Muscle layer of duodenum (tissue), 2 donors: ENCODE results near the gene KCNK7.

Source experiments
- H3K27ac ChIP-seq: one replicate; pipeline ENCODE4 v1.7.0; 2013; ENCODE audit warnings: mild to moderate bottlenecking, low read length
- H3K27me3 ChIP-seq: one replicate; pipeline ENCODE4 v1.7.0; 2013; ENCODE audit warnings: low read depth, mild to moderate bottlenecking, control low read depth, low read length
- H3K36me3 ChIP-seq, 2 donors: one replicate each; pipeline ENCODE4 v1.7.0; 2013; ENCODE audit warnings: low read length in 2 of 2, control low read depth in 1 of 2, mild to moderate bottlenecking in 1 of 2; ENCODE audit not compliant: insufficient read depth in 2 of 2, control insufficient read depth in 1 of 2
- H3K4me1 ChIP-seq, 2 donors: one replicate each; pipeline ENCODE4 v1.7.0; 2013; ENCODE audit warnings: low read length in 2 of 2, mild to moderate bottlenecking in 2 of 2, control low read depth in 1 of 2, moderate library complexity in 1 of 2; ENCODE audit not compliant: insufficient read depth in 2 of 2, control insufficient read depth in 1 of 2
- H3K4me3 ChIP-seq, 2 donors: one replicate each; pipeline ENCODE4 v1.7.0; 2013; ENCODE audit warnings: low read length in 2 of 2, low read depth in 1 of 2, mild to moderate bottlenecking in 1 of 2
- H3K9me3 ChIP-seq, 2 donors: one replicate each; pipeline ENCODE4 v1.7.0; 2013; ENCODE audit warnings: low read length in 2 of 2, control low read depth in 1 of 2, mild to moderate bottlenecking in 1 of 2; ENCODE audit not compliant: control insufficient read depth in 1 of 2
- donor health status: healthy.

The KCNK7 gene

DNA sequence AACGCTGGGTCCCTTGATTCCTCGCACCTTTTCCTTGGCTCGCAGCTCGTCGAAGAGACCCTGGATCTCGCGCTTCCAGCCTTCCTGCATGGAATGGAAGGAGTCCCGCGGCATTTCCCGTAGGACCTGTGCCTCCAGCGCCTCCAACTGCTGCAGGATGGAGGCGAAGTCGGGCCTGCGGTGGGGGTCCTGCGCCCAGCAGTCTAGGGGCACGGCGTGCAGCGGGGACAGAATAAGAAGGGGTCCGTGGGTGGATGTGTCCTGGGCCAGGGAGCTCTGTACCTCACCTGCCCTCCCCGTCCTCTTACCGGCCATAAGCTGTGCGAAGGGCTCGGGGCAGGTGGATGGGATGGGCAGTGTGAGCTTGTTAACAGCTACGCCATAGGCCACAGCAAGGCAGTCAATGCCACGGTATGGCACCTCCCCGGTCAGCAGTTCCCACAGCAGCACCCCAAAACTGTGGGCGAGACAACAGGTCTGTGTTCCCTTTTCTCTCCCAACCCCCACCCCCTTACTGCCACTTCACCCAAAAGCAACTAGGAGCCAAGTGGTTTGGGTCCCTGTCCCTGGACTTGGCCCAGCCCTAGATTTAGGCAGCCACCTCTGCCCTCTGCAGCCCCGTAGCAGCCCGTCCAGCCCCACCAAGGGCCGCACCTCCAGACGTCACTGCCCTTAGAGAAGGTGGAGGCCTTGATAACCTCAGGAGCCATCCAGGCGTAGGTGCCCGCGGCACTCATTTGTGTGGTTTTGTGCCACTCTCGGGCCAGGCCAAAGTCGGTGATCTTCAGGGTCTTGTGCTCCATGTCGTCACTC is 12.2 kb upstream of the KCNK7 start:
- Histone ChIP-seq H3K36me3 (peaks cover 35 to 44% of the 10 kb centered on the region in 2 donors), H3K4me1 (peaks cover 9 to 57% of the 10 kb centered on the region in 2 donors), H3K27ac (no peak overlapping the region)

DNA sequence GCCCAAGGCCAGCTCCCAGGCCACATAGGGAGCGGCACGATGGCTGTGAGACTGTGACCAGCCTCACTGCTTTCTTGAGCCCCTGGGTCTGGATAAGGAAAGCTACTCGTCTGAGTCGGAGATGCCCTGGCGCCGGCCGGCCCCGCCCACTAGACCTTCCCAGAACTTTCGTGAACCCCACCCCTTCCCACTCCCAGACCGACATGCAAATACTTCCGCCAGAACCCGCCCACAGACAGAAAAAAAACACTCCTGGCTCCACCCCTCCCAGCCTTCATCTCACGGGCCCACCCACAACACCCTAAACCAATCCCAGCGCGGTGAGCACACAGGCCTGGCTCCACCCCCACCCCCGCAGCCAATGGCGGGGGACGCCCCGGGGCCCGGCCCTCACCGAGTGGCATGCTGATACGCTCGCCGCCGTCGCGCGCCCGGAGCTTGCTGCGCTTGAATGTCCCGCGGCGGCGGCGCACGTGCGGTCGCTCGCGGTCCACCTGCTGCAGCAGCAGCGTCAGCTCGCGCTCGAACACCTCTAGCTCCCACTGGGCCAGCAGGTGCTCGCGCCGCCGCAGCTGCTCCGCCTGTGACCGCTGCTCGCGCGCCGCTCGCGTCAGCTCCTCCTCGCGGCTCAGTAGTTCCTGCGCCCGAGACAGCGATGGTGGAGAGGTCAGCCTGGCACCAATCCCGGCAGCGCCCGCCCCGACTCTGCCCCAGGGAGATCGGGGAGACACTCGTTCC is 11.4 kb upstream of the KCNK7 start:
- peaks cover 9 to 49% of the 10 kb centered on the region in 2 donors for H3K4me1 ChIP-seq
- no peaks in the 10 kb centered on the region for H3K9me3 ChIP-seq
- peaks cover 35 to 47% of the 10 kb centered on the region in 2 donors for H3K36me3 ChIP-seq
- peak overlapping the region; percentile 67 for H3K27ac ChIP-seq
- peak overlapping the region in 1 of 2 donors; percentile 61 for H3K4me3 ChIP-seq
- H3K27me3 ChIP-seq, result no peaks in the 10 kb centered on the region

More for the DNA sequence above, 12.2 kb upstream of the KCNK7 start:
- Histone ChIP-seq H3K27me3 (no peaks in the 10 kb centered on the region), H3K9me3 (no peaks in the 10 kb centered on the region), H3K4me3 (peak overlapping the region in 1 of 2 donors; percentile 61)

DNA sequence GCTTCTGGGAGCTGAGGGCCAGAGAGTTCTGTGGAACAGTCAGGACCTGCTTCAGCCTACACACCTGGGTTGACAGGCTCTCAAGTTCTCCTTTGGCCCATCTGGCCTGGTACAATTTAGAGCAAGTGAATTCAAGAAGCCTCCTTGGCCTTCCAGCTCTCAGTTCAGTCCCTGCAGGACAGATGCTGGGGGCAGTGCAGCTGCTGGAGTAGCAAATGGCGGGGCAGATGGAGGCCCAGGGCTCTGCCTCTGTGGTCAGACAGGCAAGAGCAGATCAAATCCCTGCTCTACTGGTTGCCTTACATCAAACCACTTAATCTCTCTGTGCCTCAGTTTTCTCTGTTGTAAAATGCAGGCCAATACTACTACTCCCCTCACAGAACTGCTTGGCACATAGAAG is 8.7 kb upstream of the KCNK7 start:
- H3K27ac ChIP-seq, result no peak overlapping the region
- H3K4me1 ChIP-seq, result peaks cover 3 to 22% of the 10 kb centered on the region in 2 donors
- no peaks in the 10 kb centered on the region for H3K27me3 ChIP-seq
- H3K9me3 ChIP-seq, result no peaks in the 10 kb centered on the region
- peaks cover 39 to 48% of the 10 kb centered on the region in 2 donors for H3K36me3 ChIP-seq
- no peak overlapping the region for H3K4me3 ChIP-seq

DNA sequence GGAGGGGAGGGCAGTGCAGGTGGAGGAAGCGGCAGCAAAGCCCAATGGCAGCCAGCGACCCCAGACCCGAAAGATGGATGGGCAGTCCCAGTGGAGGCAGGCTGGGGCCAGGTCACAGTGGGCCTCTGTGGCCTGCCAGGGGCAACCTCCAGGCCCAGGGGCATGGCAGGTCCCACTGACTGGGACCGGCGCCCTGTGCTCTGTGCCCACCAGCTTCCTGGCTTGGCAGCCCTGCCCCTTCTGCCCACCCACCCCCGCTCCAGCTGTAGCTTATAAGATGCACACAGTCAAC is 4.3 kb upstream of the KCNK7 start:
- no peak overlapping the region for H3K4me3 ChIP-seq
- peaks cover 36 to 45% of the 10 kb centered on the region in 2 donors for H3K36me3 ChIP-seq
- peaks cover 0 to 8% of the 10 kb centered on the region in 2 donors for H3K4me1 ChIP-seq
- no peak overlapping the region for H3K27ac ChIP-seq
- H3K27me3 ChIP-seq, result no peaks in the 10 kb centered on the region
- no peaks in the 10 kb centered on the region for H3K9me3 ChIP-seq

DNA sequence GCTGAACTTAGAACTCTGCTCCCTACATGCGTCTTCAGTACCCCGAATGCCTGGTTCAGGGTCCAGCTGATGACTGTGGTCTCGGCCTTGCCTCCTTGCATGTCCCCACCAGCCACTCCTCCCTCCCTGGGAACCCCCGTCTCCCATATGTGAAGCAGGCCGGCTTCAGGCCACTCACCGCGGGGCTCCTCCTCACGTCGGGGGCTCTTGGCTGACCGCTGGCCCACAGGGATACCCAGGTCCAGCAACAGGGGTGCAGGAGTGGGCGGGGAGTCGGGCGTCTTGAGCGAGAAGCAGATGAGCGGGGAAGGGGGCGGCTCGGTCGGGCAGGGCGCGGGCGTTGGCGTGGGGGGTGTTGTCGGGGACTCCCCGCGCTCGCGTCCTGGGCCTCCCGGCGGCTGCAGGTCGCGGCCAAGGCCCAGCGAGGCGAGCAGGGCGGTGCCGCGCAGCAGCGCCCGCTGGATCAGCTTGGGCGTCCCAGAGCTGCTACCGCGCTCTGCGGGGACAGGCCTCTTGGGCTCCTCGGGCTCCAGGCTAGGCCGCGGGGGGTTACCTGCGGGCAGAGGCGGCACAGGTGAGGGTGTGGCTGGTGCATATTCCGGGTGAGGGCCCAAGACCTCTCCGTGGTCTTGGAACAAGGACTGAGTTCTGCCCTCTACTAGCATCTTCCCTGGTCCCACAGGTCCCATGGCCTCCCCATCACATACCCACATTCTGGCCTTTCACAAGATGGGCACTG is 3.8 kb upstream of the KCNK7 start:
- no peaks in the 10 kb centered on the region for H3K27me3 ChIP-seq
- H3K27ac ChIP-seq, result no peak overlapping the region
- peaks cover 0 to 8% of the 10 kb centered on the region in 2 donors for H3K4me1 ChIP-seq
- H3K36me3 ChIP-seq, result peaks cover 31 to 40% of the 10 kb centered on the region in 2 donors
- H3K4me3 ChIP-seq, result no peak overlapping the region
- H3K9me3 ChIP-seq, result no peaks in the 10 kb centered on the region

DNA sequence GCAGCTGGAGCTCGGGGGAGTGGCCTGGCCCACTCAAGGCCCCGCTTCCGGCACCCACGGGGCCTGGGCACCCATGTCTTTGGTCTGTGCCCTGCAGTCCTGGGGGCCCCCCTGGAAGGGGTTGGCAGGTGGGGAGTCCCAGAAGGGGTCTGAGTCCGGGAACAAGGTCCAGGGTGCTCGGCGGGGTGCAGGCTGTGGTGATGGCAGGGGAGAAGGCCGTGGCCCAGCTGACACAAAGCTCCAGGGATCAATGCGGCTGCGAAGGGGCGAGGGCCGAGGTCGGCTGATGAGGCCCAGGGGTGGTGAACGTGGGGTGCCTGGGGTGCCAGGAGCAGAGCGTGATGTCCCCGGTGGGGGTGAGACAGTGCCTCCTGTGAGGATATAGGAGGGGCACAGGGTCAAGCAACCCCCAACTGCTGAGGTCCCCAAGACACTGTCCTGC is 2.7 kb upstream of the KCNK7 start:
- no peak overlapping the region for H3K27ac ChIP-seq
- H3K27me3 ChIP-seq, result no peaks in the 10 kb centered on the region
- no peaks in the 10 kb centered on the region for H3K9me3 ChIP-seq
- peaks cover 4 to 19% of the 10 kb centered on the region in 2 donors for H3K4me1 ChIP-seq
- peaks cover 20 to 35% of the 10 kb centered on the region in 2 donors for H3K36me3 ChIP-seq
- H3K4me3 ChIP-seq, result no peak overlapping the region

DNA sequence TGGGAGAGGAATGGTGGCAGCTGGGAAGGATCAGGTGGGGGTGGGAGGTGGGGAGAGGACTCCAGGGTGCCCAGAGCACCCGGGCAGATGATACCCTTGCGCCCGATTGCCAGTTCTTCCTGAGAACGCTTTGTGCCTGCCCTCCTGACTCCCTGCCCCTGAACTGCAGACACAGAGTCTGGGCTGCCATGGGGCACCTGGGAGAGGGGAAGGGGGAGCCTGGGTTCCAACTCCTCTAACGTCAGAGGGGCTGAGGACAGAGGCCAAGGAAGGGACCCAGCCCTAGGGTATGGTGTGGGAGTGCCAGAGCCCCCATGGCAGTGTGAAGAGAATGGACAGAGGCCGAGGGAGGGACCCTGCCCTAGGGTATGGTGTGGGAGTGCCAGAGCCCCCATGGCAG is 920 bp upstream of the KCNK7 start:
- H3K4me3 ChIP-seq, result no peak overlapping the region
- peaks cover 16 to 42% of the 10 kb centered on the region in 2 donors for H3K36me3 ChIP-seq
- peaks cover 4 to 28% of the 10 kb centered on the region in 2 donors for H3K4me1 ChIP-seq
- no peak overlapping the region for H3K27ac ChIP-seq
- no peaks in the 10 kb centered on the region for H3K27me3 ChIP-seq
- no peaks in the 10 kb centered on the region for H3K9me3 ChIP-seq

DNA sequence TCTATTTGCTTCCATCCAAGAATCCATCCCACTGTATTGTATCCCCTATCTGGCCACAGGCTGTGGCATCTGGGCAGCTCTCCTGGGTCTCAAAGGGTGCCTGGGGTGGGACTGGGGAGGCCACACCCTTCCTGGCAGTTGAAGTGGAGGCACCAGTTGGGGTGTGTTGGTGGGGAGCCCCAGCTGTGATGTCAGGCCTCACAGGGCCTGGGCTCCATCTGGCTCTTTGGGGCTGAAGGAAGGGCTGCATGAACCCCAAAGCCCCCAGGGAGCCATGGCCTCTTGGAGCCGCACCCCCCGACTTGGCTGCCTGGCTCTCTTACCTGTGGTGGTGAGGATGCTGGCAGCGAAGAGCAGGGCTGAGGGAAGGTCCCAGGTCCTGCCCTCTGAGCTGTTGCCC is 469 bp downstream of the KCNK7 start:
- H3K27me3 ChIP-seq, result no peaks in the 10 kb centered on the region
- H3K4me1 ChIP-seq, result peaks cover 4 to 31% of the 10 kb centered on the region in 2 donors
- H3K27ac ChIP-seq, result no peak overlapping the region
- H3K36me3 ChIP-seq, result peaks cover 13 to 51% of the 10 kb centered on the region in 2 donors
- H3K9me3 ChIP-seq, result no peaks in the 10 kb centered on the region
- no peak overlapping the region for H3K4me3 ChIP-seq

DNA sequence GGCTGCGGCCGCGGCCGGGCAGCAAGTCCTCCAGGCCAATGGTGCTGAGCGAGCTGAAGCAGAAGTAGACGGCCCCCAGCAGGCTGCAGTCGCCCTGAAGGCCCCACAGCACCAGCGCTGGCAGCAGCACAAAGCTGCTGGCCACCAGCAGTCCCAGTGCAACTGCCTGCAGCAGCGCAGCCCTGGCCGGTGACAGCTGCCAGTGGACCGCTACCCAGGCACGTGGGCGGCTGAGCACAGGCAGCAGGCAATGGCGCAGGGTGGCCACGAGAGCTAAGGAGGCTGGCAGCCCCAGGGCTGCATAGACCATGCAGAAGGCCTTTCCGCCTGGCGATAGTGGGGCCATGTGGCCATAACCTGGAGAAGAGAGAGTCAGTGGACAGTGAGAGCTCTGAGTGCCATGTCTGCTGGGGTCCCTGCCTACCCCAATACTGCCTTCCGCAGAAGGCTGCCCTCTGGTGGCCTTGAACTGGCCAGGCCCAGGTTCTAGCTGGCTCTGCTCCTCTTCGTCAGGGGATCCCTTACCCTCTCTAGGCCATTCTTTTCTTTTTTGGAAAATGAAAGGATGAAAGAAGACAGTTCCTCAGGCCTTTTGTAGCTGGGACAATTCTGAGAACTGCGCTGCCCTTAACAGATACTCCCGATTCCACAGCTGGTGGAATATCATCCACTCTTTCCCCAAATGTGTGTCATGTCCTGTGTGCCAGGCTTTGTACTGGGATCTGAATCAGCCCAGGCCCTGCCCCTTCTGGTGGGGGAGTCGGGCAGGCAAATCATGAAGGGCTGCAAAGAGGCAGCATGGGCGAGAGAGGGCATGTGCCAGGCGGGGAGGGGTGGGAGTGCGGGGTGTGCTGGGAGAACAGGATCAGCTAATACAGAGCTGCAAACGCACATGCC is 1.8 kb downstream of the KCNK7 start:
- Histone ChIP-seq H3K4me3 (no peak overlapping the region), H3K27ac (no peak overlapping the region), H3K4me1 (peaks cover 4 to 42% of the 10 kb centered on the region in 2 donors), H3K36me3 (peaks cover 11 to 46% of the 10 kb centered on the region in 2 donors), H3K27me3 (no peaks in the 10 kb centered on the region), H3K9me3 (no peaks in the 10 kb centered on the region)

DNA sequence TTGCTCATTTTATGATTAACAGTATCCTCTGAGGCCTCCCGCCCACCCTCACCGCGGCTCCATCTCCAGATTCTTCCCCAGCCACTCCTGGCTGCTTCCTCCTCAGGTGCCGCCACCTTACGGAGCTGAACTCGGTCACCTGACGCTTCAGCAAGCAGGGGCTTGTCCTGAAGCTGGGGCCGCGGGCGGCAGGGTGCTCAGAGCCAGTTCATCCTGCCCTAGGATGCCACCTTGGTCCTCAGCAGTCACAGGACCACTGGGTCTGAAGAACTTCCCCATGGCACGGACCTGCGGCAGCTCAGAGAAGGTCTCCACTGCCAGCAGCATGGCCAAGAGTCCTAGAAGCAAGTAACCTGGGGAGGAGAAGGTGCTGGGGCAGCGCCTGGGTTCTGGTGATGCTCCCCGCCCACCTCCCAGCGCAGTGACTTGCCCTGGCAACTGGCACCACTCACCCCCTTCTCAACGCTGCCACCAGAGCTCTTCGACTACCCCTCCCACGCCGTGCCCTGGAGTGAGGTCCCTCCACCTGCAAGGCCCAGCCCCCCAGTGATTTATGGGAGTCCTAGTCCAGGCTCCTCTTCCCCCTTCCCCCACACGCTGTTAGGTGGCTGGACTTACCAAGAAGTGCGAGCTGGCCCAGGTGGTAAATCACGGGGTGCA is 2.6 kb downstream of the KCNK7 start:
- H3K9me3 ChIP-seq, result no peaks in the 10 kb centered on the region
- no peak overlapping the region for H3K4me3 ChIP-seq
- H3K27ac ChIP-seq, result no peak overlapping the region
- peaks cover 5 to 50% of the 10 kb centered on the region in 2 donors for H3K4me1 ChIP-seq
- no peaks in the 10 kb centered on the region for H3K27me3 ChIP-seq
- H3K36me3 ChIP-seq, result peaks cover 8 to 38% of the 10 kb centered on the region in 2 donors
